Uterus (tissue), 4 donors: ENCODE measurements around the gene CIITA. TPM values are rescaled to one million over a fixed set of nuclear protein-coding genes. Genes with fewer than 3 reads are reported as not detected.

Experiments
- DNase-seq, 2 donors: peaks; one replicate each; pipeline ENCODE4 v3.0.0-alpha.2; 2019 to 2020
- H3K27ac ChIP-seq, 2 donors: fragments of 200-600 bp; sonication (generic); 1 replicate in 1 of 2; 2 replicates in 1 of 2; pipeline ENCODE4 v1.5.1; 2016 to 2018
- H3K27me3 ChIP-seq, 2 donors: fragments of 200-600 bp; sonication (generic); one replicate each; pipeline ENCODE4 v1.5.1; 2018 to 2019; ENCODE audit warnings: control low read depth in 1 of 2
- H3K36me3 ChIP-seq, 2 donors: fragments of 200-600 bp; sonication (generic); one replicate each; pipeline ENCODE4 v1.5.1; 2019; ENCODE audit warnings: control low read depth in 1 of 2
- H3K4me1 ChIP-seq, 2 donors: fragments of 200-600 bp; sonication (generic); one replicate each; pipeline ENCODE4 v1.5.1; 2018 to 2019; ENCODE audit warnings: control low read depth in 1 of 2
- H3K4me3 ChIP-seq, 2 donors: fragments of 200-600 bp; sonication (generic); 1 replicate in 1 of 2; 2 replicates in 1 of 2; pipeline ENCODE4 v1.5.1; 2018 to 2019; ENCODE audit warnings: mild to moderate bottlenecking in 1 of 2
- H3K9me3 ChIP-seq, 2 donors: fragments of 200-600 bp; sonication (generic); one replicate each; pipeline ENCODE4 v1.5.1; 2019; ENCODE audit warnings: control low read depth in 1 of 2
- POLR2A ChIP-seq, 2 donors: fragments of 450-650 bp; IDR thresholded peaks; one replicate each; pipeline ENCODE4 v1.6.1; 2016; ENCODE audit warnings: antibody characterized with exemption in 2 of 2, mild to moderate bottlenecking in 1 of 2, moderate library complexity in 1 of 2
- intact Hi-C: fragments of 100-400 bp; cut with DNase I; formaldehyde crosslinking; loops from one replicate; pipeline ENCODE4 v1.15.1; 2023; ENCODE audit warnings: low total_unique reads
- total RNA-seq, 4 donors: library from RNA; depleted of rRNA in 3 of 4; stranded (reverse); fragments of >200 nt in 3 of 4; gene quantifications; one replicate each; pipeline versions ENCODE4 v1.1.0 to v1.2.4, GENCODE V29; 2014 to 2023
- TF ChIP-seq, protein P1 (sequence below), 4 experiments: fragments of 200-600 bp in 2 of 4; fragments of 450-650 bp in 2 of 4; sonication (generic) in 2 of 4; IDR thresholded peaks; one replicate each; pipeline ENCODE4 v1.5.1; 2016 to 2019; ENCODE audit warnings: antibody characterized with exemption in 4 of 4, mild to moderate bottlenecking in 2 of 4, moderate library complexity in 1 of 4
- donor health status: DM: yes; HTN: yes; CAD: no.

Gene CIITA
- total RNA-seq, 4 donors from 2014 or later, result 7.1 to 48.3 (median 18.8) TPM

DNA sequence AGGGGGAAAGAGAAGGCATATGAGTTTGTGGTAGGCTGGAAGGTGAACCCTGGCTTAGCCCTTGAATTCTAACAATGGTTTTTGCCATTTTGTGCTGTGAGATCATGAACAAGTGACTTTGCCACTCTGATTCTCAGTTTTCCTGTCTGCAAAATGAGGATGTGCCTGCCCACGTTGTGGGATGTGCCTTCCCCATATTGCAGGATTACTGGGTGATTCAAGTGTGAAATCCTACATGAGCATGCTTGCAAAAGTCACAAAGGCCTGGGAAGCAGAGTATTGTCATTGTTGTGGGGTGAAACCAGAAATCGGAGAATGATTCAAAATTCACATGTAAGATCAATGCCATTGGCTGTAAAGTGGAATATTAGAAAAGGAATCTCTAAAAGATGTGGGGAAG is 29.8 kb upstream of the CIITA start:
- H3K27ac ChIP-seq, result no peak overlapping the region
- DNase-seq, result no peak
- H3K36me3 ChIP-seq, result no peaks in the 10 kb centered on the region
- no peak overlapping the region for H3K4me3 ChIP-seq
- intact Hi-C loops, result no loop called here
- no peaks in the 10 kb centered on the region for H3K27me3 ChIP-seq
- H3K4me1 ChIP-seq, result no peaks in the 10 kb centered on the region
- TF ChIP-seq, protein P1, sequence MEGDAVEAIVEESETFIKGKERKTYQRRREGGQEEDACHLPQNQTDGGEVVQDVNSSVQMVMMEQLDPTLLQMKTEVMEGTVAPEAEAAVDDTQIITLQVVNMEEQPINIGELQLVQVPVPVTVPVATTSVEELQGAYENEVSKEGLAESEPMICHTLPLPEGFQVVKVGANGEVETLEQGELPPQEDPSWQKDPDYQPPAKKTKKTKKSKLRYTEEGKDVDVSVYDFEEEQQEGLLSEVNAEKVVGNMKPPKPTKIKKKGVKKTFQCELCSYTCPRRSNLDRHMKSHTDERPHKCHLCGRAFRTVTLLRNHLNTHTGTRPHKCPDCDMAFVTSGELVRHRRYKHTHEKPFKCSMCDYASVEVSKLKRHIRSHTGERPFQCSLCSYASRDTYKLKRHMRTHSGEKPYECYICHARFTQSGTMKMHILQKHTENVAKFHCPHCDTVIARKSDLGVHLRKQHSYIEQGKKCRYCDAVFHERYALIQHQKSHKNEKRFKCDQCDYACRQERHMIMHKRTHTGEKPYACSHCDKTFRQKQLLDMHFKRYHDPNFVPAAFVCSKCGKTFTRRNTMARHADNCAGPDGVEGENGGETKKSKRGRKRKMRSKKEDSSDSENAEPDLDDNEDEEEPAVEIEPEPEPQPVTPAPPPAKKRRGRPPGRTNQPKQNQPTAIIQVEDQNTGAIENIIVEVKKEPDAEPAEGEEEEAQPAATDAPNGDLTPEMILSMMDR (IDR thresholded peaks at IDR 0.05), result no peak
- TF ChIP-seq POLR2A (IDR thresholded peaks at IDR 0.05), result no peak
- H3K9me3 ChIP-seq, result no peaks in the 10 kb centered on the region

DNA sequence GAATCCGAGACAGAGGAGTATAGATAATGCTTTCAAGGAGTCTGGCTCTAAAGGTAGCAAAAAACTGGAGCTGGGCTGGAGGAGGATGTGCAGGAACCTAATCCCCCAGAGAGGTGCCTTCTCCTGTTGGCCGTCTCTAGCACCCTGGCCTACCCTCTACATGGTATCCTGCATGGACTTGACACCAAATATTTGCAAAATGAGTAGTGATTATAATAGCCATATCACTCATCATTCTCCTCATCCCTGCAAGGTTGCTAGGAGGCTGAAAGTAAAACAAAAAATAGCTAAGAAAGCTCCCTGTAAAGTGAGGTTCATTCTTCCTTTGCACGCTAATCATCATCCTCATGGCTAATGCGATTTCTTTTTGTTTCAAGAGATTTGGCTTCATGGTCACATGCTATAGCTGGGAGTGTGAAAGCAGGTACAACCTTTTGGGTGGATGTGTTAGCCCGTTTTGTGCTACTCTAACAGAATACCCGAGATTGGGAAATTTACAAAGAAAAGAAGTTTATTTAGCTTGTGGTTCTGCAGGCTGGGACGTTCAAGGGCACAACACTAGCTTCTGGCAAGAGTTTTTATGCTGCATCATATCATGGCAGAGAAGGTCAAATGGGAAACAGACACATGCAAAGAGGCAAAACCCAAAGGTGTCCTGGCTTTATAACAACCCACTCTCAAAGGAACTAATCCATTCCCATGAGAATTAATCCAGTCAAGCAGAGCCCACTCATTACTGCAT is 27.1 kb upstream of the CIITA start:
- Histone ChIP-seq H3K36me3 (no peaks in the 10 kb centered on the region), H3K27me3 (no peaks in the 10 kb centered on the region), H3K27ac (no peak overlapping the region), H3K9me3 (no peaks in the 10 kb centered on the region), H3K4me3 (no peak overlapping the region), H3K4me1 (no peaks in the 10 kb centered on the region)
- intact Hi-C loops, result no loop called here
- no peak for DNase-seq
- TF ChIP-seq, protein P1 (IDR thresholded peaks at IDR 0.05), result no peak
- TF ChIP-seq POLR2A (IDR thresholded peaks at IDR 0.05), result no peak

DNA sequence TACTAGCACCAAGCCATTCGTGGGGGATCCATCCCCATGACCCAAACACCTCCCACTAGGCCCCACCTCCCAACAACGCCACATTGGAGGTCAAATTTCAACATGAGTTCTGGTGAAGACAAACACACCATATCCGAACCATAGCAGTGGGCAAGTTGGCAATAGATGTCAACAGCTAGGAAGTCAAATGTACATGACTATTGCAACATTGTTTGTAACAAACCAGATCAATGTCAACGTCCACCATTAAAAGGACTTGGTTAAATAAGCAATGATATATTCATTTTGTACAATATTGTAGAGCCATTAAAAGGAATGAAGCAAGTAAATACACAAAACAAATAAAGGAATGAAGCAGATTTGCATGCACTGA is 26.5 kb upstream of the CIITA start:
- no peak for DNase-seq
- H3K4me1 ChIP-seq, result no peaks in the 10 kb centered on the region
- no peaks in the 10 kb centered on the region for H3K36me3 ChIP-seq
- intact Hi-C loops, result no loop called here
- TF ChIP-seq, protein P1 (IDR thresholded peaks at IDR 0.05), result no peak
- TF ChIP-seq POLR2A (IDR thresholded peaks at IDR 0.05), result no peak
- no peak overlapping the region for H3K27ac ChIP-seq
- no peaks in the 10 kb centered on the region for H3K27me3 ChIP-seq
- H3K9me3 ChIP-seq, result no peaks in the 10 kb centered on the region
- H3K4me3 ChIP-seq, result no peak overlapping the region

DNA sequence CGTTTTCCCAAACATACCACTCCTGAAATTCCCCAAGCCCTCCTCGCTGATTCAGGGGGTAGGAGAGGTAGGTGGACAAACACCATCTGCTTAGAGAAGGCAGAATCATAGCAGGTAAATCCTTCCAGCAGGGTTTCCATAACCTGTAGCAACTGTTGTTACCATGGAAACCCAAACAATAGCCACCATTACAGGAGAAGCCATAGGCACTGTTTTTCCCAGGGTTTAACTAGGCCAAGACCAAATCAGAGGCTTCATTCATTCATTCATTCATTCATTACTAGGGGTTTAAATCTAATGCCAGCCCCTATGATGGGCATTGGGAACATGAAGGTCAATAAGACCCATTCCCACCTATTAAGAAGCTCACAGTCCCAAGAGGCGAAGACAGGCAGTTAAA is 25.5 kb upstream of the CIITA start:
- intact Hi-C loops, result no loop called here
- no peak overlapping the region for H3K27ac ChIP-seq
- H3K4me3 ChIP-seq, result no peak overlapping the region
- H3K27me3 ChIP-seq, result no peaks in the 10 kb centered on the region
- H3K9me3 ChIP-seq, result no peaks in the 10 kb centered on the region
- H3K36me3 ChIP-seq, result no peaks in the 10 kb centered on the region
- no peak for TF ChIP-seq POLR2A (IDR thresholded peaks at IDR 0.05)
- TF ChIP-seq, protein P1 (IDR thresholded peaks at IDR 0.05), result no peak
- DNase-seq, result no peak
- no peaks in the 10 kb centered on the region for H3K4me1 ChIP-seq

DNA sequence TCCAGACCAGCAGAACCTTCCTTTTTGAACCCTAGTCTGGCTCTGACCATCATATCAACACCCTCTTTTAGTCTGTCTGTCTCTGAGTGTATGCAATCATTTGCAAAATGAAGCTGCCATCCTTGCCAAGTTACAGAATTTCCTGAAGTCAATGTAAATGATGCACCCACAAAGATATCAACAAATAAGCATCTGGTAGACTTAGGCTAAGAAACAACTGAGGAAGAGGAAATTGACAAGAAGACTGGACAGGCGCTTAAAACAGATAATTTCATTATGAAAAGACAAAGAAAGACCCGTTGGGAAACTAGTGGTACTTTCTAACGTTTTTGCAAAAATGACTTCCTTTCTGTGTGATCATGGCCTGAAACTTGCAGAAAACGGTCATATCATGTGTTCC is 24.7 kb upstream of the CIITA start:
- TF ChIP-seq, protein P1 (IDR thresholded peaks at IDR 0.05), result no peak
- no peaks in the 10 kb centered on the region for H3K4me1 ChIP-seq
- no peak overlapping the region for H3K4me3 ChIP-seq
- H3K27ac ChIP-seq, result no peak overlapping the region
- no peaks in the 10 kb centered on the region for H3K9me3 ChIP-seq
- no peaks in the 10 kb centered on the region for H3K27me3 ChIP-seq
- H3K36me3 ChIP-seq, result no peaks in the 10 kb centered on the region
- intact Hi-C loops, result no loop called here
- DNase-seq, result no peak
